Activated naive CD4-positive, alpha-beta T cell treated with anti-CD3 and anti-CD28 coated beads, Interleukin-2, amount 10 ng/mL, durations not matched to agents 7 days and 5 days (primary cell): Measurements from ENCODE around the gene RRP7A.
"Not testable (repeated sequence)": the region's sequence is repeated elsewhere in the genome, so short reads cannot be mapped to it uniquely, and the experiment has no call there.

Experiments used
- CTCF ChIA-PET: fragments of 350-600 bp; sonication (Branson Sonifier 250); formaldehyde crosslinking; loops from one replicate; lab custom pipeline; 2021; ENCODE audit warnings: antibody characterized with exemption; lab: Charles Lee
- DNase-seq: peaks from one replicate; pipeline ENCODE4 v3.0.0-alpha.2; 2020
- H3K27ac Mint-ChIP-seq: one replicate; pipeline ENCODE4 v1.8.0; 2021; ENCODE audit warnings: mild to moderate bottlenecking, moderate library complexity, mixed read lengths
- H3K27me3 Mint-ChIP-seq: one replicate; pipeline ENCODE4 v1.8.0; 2021; ENCODE audit warnings: mild to moderate bottlenecking, mixed read lengths
- H3K36me3 Mint-ChIP-seq: one replicate; pipeline ENCODE4 v1.8.0; 2021; ENCODE audit warnings: mixed read lengths
- H3K4me1 Mint-ChIP-seq: one replicate; pipeline ENCODE4 v1.8.0; 2021; ENCODE audit warnings: mixed read lengths
- H3K4me3 Mint-ChIP-seq: one replicate; pipeline ENCODE4 v1.8.0; 2021; ENCODE audit warnings: mild to moderate bottlenecking, moderate library complexity, mixed read lengths
- H3K9me3 Mint-ChIP-seq: one replicate; pipeline ENCODE4 v1.8.0; 2021; ENCODE audit warnings: mixed read lengths

Gene RRP7A

DNA sequence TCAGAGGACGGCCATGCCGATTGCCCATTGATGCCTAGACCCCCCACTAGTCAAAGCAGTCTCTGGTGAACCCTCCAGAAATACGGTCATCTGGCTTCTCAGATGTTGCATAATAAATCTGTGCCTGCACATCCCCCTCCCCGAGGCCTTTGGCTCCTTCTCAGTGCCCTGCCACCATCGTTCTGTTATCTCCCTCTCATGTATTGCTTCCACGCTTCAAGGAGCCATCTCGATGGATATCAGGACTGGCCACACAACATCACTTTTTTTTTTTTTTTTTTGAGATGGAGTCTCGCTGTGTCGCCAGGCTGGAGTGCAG lies 1.6 kb upstream of the RRP7A start:
- CTCF ChIA-PET = no interaction called here
- Mint-ChIP-seq H3K4me1 (peaks cover 20% of the 10 kb centered on the region), H3K27ac (no peak overlapping the region), H3K27me3 (peaks cover 4% of the 10 kb centered on the region), H3K4me3 (no peak overlapping the region), H3K36me3 (peaks cover 6% of the 10 kb centered on the region), H3K9me3 (no peaks in the 10 kb centered on the region)
- DNase-seq = no peak

DNA sequence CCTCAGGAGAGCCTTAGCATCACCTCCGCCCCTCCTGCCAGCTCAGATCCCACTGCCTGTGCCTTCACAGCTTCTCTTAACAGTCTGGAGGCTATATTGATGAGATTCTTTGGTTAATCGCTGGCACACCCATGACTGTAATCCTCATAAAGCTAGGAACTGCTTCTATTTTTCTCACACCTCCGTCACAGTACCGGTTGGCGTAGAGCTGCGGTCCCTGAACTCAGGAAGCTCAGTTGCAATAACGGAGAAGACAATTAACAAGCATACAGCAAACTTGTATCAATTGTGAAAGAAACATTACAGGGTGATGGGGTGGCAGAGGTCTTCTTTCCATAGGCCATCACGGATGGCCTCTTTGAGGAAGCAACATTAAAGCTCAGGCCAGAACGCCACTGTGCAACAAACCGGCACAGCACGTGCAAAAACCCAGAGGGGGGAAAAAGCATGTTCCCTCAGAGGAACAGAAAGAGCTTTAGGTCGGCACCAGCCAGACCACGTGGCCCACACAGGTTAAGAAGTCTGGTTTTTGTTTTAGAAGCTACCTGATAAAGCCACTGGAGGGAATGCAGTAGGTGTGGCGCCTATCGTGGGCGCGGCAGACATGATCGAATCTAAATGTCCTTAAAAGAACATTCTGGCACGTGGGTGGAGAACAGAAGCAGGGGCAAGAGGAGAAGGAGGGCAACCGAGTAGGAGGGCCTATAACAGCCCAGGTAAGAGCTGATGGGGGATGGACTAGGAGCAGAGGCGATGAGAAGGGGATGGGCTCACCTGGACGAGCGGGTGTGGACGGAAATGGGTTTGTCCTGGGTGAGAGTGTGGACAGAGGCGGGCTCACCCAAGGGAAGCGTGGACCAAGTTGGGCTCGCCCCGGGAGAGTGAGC lies 715 bp downstream of the RRP7A start:
- peak overlapping the region; percentile 95 for H3K27ac Mint-ChIP-seq
- peak overlapping the region; percentile 99 for H3K4me3 Mint-ChIP-seq
- peaks cover 20% of the 10 kb centered on the region for H3K4me1 Mint-ChIP-seq
- DNase-seq = peak; percentile 35
- H3K27me3 Mint-ChIP-seq, H3K36me3 Mint-ChIP-seq, H3K9me3 Mint-ChIP-seq, CTCF ChIA-PET: not testable (repeated sequence)

DNA sequence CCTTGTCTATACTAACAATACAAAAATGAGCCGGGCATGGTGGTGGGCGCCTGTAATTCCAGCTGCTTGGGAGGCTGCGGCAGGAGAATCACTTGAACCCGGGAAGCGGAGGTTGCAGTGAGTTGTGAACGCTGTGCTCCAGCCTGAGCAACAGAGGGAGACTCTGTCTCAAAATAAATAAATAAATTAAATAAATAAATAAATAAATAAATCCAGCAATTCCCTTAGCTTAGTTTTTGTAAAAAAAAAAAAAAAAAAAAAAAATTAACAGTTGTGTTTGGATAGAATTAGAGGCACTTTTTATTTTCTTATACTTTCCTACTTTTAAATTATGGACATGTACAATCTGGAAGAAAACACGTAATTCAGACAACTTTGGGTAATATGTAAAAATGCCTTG lies 2.5 kb downstream of the RRP7A start:
- DNase-seq, H3K9me3 Mint-ChIP-seq, H3K4me3 Mint-ChIP-seq, CTCF ChIA-PET, H3K27me3 Mint-ChIP-seq, H3K36me3 Mint-ChIP-seq, H3K27ac Mint-ChIP-seq: not testable (repeated sequence)
- H3K4me1 Mint-ChIP-seq = peaks cover 20% of the 10 kb centered on the region

DNA sequence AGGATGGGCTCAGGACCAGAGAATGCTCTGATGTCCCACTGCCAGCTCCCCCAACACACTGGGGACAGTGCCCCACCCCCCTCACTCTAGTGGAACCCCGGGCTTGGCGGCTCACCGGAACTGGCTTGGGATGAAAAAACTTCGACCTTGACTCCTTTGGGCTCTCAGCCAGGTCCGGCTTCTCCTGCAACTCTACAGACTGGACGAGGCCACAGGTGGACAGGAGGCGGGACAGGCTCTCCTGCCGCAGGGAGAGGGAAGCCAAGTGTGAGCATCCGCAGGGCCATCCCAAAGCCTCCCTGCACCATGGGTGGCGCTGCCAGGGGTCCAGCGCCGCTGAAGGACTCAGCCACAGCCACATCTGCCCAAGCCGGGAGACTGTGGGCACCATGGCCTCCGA lies 3.7 kb downstream of the RRP7A start:
- Mint-ChIP-seq H3K9me3 (no peaks in the 10 kb centered on the region), H3K4me1 (peaks cover 17% of the 10 kb centered on the region), H3K27ac (no peak overlapping the region), H3K4me3 (no peak overlapping the region), H3K27me3 (no peaks in the 10 kb centered on the region), H3K36me3 (peaks cover 8% of the 10 kb centered on the region)
- CTCF ChIA-PET = no interaction called here
- no peak for DNase-seq

DNA sequence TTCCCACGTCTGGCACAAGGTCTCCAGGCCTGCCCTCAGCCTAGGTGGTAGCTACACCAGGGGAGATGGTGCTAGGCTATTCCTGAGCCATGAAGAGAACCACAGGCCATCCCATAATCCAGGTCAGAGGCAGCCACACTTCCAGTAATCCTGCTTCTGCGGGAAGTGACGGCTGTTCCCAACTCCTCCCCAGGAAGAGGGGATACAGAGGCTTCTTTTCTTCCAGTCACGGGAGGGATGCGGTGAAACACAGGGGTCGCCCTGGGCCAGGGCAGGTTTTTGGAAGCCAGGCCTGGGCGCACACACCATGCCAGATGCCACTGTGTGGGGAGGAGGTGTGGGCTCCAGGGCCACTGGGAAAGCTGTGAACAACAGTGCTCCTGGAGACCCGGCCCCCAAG lies 4.3 kb downstream of the RRP7A start:
- H3K9me3 Mint-ChIP-seq, H3K4me3 Mint-ChIP-seq, H3K27ac Mint-ChIP-seq, H3K36me3 Mint-ChIP-seq, H3K27me3 Mint-ChIP-seq, CTCF ChIA-PET, DNase-seq: not testable (repeated sequence)
- peaks cover 15% of the 10 kb centered on the region for H3K4me1 Mint-ChIP-seq

DNA sequence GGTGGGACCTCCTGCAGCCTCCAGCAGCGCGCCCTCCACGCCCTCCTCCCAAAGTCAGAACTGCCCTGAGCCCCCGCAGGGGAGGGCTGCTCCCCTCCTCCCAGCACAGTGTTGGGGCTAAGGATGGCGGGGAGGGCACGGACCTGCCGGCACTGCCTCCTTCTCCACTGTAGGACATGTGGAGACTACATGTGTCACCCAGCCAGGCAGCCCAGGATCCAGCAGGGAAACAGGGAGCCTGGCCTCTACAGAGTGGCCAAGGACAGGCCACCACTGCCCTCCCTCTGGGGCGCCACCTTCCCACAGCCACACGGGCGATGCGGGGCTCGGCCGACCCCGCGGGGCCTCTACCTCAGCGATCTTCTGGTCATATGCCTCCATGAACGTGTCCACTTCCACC lies 5.3 kb downstream of the RRP7A start:
- DNase-seq, H3K9me3 Mint-ChIP-seq, H3K4me1 Mint-ChIP-seq, H3K4me3 Mint-ChIP-seq, CTCF ChIA-PET, H3K27me3 Mint-ChIP-seq, H3K27ac Mint-ChIP-seq, H3K36me3 Mint-ChIP-seq: not testable (repeated sequence)

DNA sequence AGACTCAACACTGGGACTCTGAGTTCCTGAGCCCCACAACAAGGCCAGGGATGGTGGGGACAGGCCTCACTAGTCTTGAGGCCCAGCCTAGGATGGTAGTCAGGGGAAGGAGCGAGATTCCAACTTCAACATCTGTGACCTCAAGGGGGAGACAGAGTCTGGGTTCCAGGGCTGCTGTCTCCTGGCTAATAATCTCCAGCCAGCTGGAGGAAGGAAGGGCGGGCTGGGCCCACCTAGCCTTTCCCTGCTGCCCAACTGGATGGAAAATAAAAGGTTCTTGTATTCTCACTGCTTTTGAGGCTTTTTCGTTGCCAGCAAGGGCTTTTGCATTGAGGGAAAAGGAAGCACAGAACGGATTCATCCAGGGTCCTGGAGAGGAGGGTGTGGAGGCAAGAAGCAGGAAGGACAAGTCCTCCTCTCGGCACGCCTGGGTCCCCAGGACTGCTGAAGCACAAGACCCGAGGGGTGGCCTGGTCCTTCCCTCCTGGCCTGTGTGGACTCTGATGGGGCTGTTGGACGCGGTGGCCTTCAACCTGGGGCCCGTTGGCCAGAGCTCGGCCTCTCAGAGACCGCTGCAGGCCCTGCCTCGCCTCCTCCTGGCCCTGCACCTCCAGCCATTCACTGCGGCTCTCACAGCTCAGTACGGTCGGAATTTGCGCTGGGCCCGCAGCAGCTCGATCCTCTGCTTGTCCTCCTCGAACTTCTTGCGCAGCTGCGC lies 7.2 kb downstream of the RRP7A start:
- H3K27ac Mint-ChIP-seq, CTCF ChIA-PET, H3K27me3 Mint-ChIP-seq, H3K4me1 Mint-ChIP-seq, H3K4me3 Mint-ChIP-seq, H3K36me3 Mint-ChIP-seq, DNase-seq, H3K9me3 Mint-ChIP-seq: not testable (repeated sequence)

DNA sequence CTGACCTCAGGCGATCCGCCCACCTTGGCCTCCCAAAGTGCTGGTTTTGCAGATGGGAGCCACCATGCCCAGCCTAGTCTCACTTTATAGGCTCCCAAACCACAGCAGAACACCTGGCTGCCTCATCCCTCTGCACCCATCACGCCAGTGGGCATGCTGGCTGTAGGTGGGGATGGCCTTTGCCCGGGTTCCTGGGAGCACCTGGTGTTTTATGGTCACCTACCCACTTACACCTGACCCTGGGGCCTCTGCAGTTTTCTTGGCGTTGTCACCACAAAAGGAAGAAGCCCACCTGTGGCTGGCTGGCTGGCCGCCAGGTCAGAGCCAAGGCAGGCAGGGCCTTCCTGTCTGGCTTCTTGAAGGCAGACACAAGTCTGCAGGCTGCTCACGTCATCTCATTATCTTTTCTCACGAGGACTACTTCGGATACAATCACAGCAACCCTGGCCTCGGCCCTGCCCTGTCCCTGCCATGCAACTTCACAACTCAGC lies 8.2 kb downstream of the RRP7A start:
- Mint-ChIP-seq H3K4me1 (no peaks in the 10 kb centered on the region), H3K27ac (no peak overlapping the region), H3K9me3 (no peaks in the 10 kb centered on the region), H3K4me3 (no peak overlapping the region), H3K36me3 (peaks cover 4% of the 10 kb centered on the region), H3K27me3 (no peaks in the 10 kb centered on the region)
- CTCF ChIA-PET = no interaction called here
- DNase-seq = no peak

DNA sequence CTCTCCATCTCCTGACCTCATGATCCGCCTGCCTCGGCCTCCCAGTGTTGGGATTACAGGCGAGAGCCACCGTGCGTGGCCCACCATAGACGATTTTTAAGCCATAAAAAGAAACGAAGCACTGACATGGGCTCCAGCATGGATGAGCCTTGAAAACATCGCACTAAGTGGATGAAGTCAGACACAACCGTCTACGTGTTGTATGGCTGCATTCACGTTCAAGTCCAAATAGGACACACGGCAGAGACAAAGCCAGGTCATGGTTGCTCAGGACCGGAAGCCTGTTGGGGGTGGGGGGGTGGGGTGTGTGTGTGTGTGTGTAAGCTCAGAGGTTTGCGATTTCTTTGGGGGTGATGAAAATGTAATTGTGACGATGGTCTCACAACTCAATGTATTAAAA lies 10.0 kb downstream of the RRP7A start:
- no peaks in the 10 kb centered on the region for H3K4me1 Mint-ChIP-seq
- no peak for DNase-seq
- peaks cover 1% of the 10 kb centered on the region for H3K36me3 Mint-ChIP-seq
- H3K4me3 Mint-ChIP-seq = no peak overlapping the region
- H3K27me3 Mint-ChIP-seq = no peaks in the 10 kb centered on the region
- CTCF ChIA-PET = no interaction called here
- no peaks in the 10 kb centered on the region for H3K9me3 Mint-ChIP-seq
- no peak overlapping the region for H3K27ac Mint-ChIP-seq

DNA sequence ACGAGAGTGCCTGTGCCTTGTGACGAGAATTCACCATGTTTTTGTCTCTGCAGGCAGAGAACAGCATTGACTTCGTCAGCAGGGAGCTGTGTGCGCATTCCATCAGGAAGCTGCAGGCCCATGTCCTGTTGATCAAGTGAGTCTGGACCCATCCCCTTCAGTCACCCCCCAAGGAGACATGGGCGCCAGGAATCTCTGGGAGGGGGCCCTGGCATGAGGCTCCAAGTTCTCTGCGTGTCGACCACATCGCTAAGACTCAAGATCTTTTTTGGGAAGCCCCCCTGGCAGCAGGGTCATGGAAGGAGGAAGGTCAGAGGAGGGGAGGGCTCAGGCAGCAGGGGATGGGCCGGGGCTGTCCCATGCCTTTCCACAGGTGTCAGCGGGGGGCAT lies 10.6 kb downstream of the RRP7A start:
- DNase-seq, H3K4me3 Mint-ChIP-seq, H3K27ac Mint-ChIP-seq, H3K9me3 Mint-ChIP-seq, CTCF ChIA-PET, H3K36me3 Mint-ChIP-seq, H3K27me3 Mint-ChIP-seq, H3K4me1 Mint-ChIP-seq: not testable (repeated sequence)

DNA sequence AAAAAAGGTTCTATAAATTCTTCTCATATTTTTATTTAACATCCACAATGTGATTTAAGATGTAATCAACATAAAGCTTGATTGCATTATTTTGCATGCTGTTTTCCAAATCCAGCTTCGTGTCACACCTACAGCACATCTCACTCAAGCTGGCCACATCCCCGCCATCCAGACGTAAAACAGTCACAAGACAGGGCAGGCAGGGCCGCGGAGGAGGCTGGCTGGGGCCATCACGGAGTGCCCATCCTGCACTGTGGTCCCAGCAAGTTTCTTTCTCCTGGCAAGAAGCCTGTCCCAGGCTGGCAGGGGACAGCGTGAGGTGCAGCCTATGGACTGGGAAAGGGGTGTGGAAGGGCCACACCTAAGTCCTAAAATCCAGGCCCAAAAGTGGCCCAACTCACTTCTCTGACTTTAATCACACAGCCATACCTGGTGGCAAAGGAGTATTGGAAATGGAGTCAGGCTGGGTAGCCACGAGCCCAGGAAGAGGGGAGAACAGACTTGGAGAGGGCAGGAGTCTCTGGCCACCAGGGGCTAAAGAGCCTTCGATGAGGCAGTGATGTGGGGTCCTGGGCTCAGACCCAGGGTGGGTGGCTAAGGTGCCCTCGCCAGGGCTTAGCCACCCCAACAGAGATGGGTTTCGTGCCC lies 11.1 kb downstream of the RRP7A start:
- H3K27ac Mint-ChIP-seq, H3K4me1 Mint-ChIP-seq, CTCF ChIA-PET, H3K27me3 Mint-ChIP-seq, H3K36me3 Mint-ChIP-seq, H3K9me3 Mint-ChIP-seq, DNase-seq, H3K4me3 Mint-ChIP-seq: not testable (repeated sequence)

DNA sequence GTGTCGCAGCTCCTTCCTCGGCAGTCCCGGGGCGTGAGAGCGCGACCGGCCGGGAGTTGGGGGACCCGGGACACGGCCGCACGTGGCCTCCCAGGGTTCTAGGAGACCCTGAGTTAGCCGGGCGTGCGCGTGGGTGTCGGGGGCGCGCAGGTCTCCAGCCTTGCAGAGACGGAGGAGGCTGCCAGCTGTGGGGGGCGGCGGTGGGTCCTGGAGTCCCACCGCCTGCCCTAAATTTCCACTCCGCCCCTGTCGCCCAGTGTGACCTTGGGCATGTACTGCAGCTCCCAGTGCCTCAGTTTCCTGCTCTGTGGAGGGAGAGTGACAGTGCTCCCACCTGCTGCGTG lies 18.8 kb downstream of the RRP7A start:
- Mint-ChIP-seq H3K9me3 (no peaks in the 10 kb centered on the region), H3K4me3 (peak overlapping the region; percentile 60), H3K4me1 (peaks cover 32% of the 10 kb centered on the region), H3K27me3 (peaks cover 11% of the 10 kb centered on the region), H3K36me3 (no peaks in the 10 kb centered on the region), H3K27ac (no peak overlapping the region)
- CTCF ChIA-PET = no interaction called here
- DNase-seq = no peak

DNA sequence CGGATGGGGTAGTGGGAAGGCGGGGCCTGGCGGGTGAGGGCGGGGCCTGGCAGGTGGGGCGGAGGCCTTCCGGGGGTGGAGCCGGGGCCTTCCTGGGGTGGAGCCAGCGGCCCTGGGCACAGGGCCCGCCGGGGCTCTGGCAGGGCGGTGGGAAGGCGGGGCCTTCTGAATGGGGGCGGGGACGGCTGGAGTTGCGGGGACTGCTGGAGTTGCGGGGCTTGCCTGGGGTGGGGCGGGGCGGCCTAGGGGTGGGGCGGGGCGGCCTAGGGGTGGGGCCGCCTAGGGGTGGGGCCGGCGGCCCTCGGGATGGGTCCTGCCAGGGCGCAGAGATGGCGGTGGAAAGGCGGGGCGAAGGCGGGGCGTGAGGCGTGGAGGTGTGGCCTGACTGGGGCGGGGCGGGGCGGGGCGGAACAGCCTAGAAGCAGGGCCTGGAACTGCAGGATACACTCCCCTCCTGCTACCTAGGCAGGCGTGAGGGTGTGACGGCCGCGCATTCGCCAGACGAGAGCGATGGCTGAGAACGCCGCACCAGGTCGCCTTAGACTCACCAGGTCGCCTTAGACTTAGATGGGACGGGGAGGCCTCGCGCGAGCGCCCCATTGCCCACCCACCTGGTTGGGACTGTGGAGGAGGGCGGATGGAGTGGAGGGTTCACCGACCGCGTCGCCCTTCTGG lies 19.3 kb downstream of the RRP7A start:
- no peak overlapping the region for H3K27ac Mint-ChIP-seq
- DNase-seq = peak; percentile 90
- H3K36me3 Mint-ChIP-seq = no peaks in the 10 kb centered on the region
- H3K27me3 Mint-ChIP-seq = peaks cover 16% of the 10 kb centered on the region
- no peaks in the 10 kb centered on the region for H3K9me3 Mint-ChIP-seq
- CTCF ChIA-PET = interaction anchor here (0.7 kb wide), 1 partner anchor 378 kb away, joined by 4 read pairs; no protein-coding TSS in a partner anchor
- H3K4me1 Mint-ChIP-seq = peaks cover 32% of the 10 kb centered on the region
- H3K4me3 Mint-ChIP-seq = peak overlapping the region; percentile 60

DNA sequence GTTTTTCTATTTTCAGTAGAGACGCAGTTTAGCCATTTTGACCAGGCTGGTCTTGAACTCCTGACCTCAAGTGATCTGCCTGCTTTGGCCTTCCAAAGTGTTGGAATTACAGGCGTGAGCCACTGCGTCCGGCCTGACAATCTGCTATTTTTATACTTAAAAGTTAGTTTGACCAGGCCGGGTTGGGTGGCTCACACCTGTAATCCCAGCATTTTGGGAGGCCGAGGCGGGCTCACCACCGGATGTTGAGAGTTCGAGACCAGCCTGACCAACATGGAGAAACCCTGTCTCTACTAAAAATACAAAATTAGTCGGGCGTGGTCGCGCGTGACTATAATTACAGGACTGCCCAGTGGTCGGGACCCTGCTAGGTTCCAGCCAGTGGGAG lies 19.8 kb downstream of the RRP7A start:
- Mint-ChIP-seq H3K4me1 (peaks cover 32% of the 10 kb centered on the region), H3K27me3 (peaks cover 22% of the 10 kb centered on the region), H3K4me3 (peak overlapping the region; percentile 50)
- DNase-seq, H3K9me3 Mint-ChIP-seq, H3K27ac Mint-ChIP-seq, H3K36me3 Mint-ChIP-seq: not testable (repeated sequence)
- CTCF ChIA-PET = interaction anchor here (0.7 kb wide), 1 partner anchor 377 kb away, joined by 4 read pairs; no protein-coding TSS in a partner anchor
